Neural cell (in vitro differentiated cells): ENCODE data around the gene TIMM17A. TPM values are rescaled to one million over a fixed set of nuclear protein-coding genes. Genes with fewer than 3 reads are reported as not detected.

Experiments used
- H2AFZ ChIP-seq: fragments of 200-600, 300-800 bp; sonication (generic), shearing (Covaris generic); 2 replicates; pipeline ENCODE4 v1.6.0; 2014; ENCODE audit warnings: low read depth, mild to moderate bottlenecking, antibody characterized with exemption, low read length, moderate library complexity
- H3F3A ChIP-seq: fragments of 200-600 bp; shearing (Covaris generic); 2 replicates; pipeline ENCODE4 v1.6.1; 2016; ENCODE audit warnings: mild to moderate bottlenecking, moderate library complexity, mixed read lengths, antibody characterized with exemption, low read length; ENCODE audit not compliant: insufficient read depth, poor library complexity, severe bottlenecking
- H3K27ac ChIP-seq: fragments of 200-600, 300-800 bp; sonication (generic), shearing (Covaris generic); 2 replicates; pipeline ENCODE4 v1.5.1; 2014; ENCODE audit warnings: mild to moderate bottlenecking, low read length, moderate library complexity
- H3K27me3 ChIP-seq: fragments of 300-800, 200-600 bp; sonication (generic), shearing (Covaris generic); 2 replicates; pipeline ENCODE4 v1.6.0; 2014; ENCODE audit warnings: mild to moderate bottlenecking, low read depth, low read length, moderate library complexity; ENCODE audit not compliant: insufficient read depth
- H3K36me3 ChIP-seq: fragments of 300-800, 200-600 bp; sonication (generic), shearing (Covaris generic); 2 replicates; pipeline ENCODE4 v1.5.1; 2014; ENCODE audit warnings: mild to moderate bottlenecking, antibody characterized with exemption, low read length, moderate library complexity; ENCODE audit not compliant: insufficient read depth
- H3K4me2 ChIP-seq: fragments of 300-800, 200-600 bp; sonication (generic), shearing (Covaris generic); 2 replicates; pipeline ENCODE4 v1.6.0; 2014; ENCODE audit warnings: mild to moderate bottlenecking, low read length
- H3K4me3 ChIP-seq: fragments of 300-800, 200-600 bp; sonication (generic), shearing (Covaris generic); 2 replicates; pipeline ENCODE4 v1.5.1; 2014; ENCODE audit warnings: mild to moderate bottlenecking, low read length, moderate library complexity
- H3K79me2 ChIP-seq: fragments of 200-600 bp; shearing (Covaris generic); replicated peaks from 2 replicates; pipeline ENCODE4 v1.6.0; 2014; ENCODE audit warnings: mild to moderate bottlenecking, low read length, moderate library complexity; ENCODE audit not compliant: insufficient read depth
- H3K9ac ChIP-seq: fragments of 300-800, 200-600 bp; sonication (generic), shearing (Covaris generic); 2 replicates; pipeline ENCODE4 v1.6.1; 2016; ENCODE audit warnings: mild to moderate bottlenecking, low read length, mixed read lengths
- H3K9me2 ChIP-seq: fragments of 200-600 bp; shearing (Covaris generic); 2 replicates; pipeline ENCODE4 v1.6.1; 2016; ENCODE audit warnings: mild to moderate bottlenecking, low read length, mixed read lengths; ENCODE audit not compliant: insufficient read depth
- H3K9me3 ChIP-seq: fragments of 200-600, 300-800 bp; sonication (generic), shearing (Covaris generic); 2 replicates; pipeline ENCODE4 v1.6.1; 2016; ENCODE audit warnings: mild to moderate bottlenecking, mixed run types, low read length, moderate library complexity, mixed read lengths
- H4K20me1 ChIP-seq: fragments of 200-600 bp; shearing (Covaris generic); 2 replicates; pipeline ENCODE4 v1.6.1; 2016; ENCODE audit warnings: mild to moderate bottlenecking, mixed run types; ENCODE audit not compliant: insufficient read depth
- CTCF ChIP-seq: fragments of 450-650 bp; IDR thresholded peaks from 2 replicates; pipeline ENCODE4 v1.5.1; 2014; ENCODE audit warnings: antibody characterized with exemption, mild to moderate bottlenecking, moderate library complexity; ENCODE audit not compliant: poor library complexity, severe bottlenecking
- EP300 ChIP-seq: fragments of 450-650 bp; conservative IDR thresholded peaks from 2 replicates; pipeline ENCODE4 v1.6.1; 2014; ENCODE audit warnings: antibody characterized with exemption, mild to moderate bottlenecking, moderate library complexity; ENCODE audit not compliant: poor library complexity, severe bottlenecking
- EZH2 ChIP-seq: fragments of 200-600, 300-800 bp; shearing (Covaris generic), sonication (generic); IDR thresholded peaks from 2 replicates; pipeline ENCODE4 v1.6.1; 2014; ENCODE audit warnings: antibody characterized with exemption, low read length, borderline replicate concordance, mild to moderate bottlenecking; ENCODE audit not compliant: insufficient read depth, poor library complexity, severe bottlenecking
- MXI1 ChIP-seq: fragments of 450-650 bp; conservative IDR thresholded peaks from 2 replicates; pipeline ENCODE4 v1.6.1; 2014; ENCODE audit warnings: antibody characterized with exemption, mild to moderate bottlenecking; ENCODE audit not compliant: poor library complexity, severe bottlenecking
- POLR2AphosphoS5 ChIP-seq: IDR thresholded peaks from 2 replicates; pipeline ENCODE4 v1.6.1; 2012
- RAD21 ChIP-seq: fragments of 450-650 bp; conservative IDR thresholded peaks from 2 replicates; pipeline ENCODE4 v1.6.1; 2014; ENCODE audit warnings: antibody characterized with exemption, mild to moderate bottlenecking, moderate library complexity
- SMC3 ChIP-seq: fragments of 450-650 bp; conservative IDR thresholded peaks from 2 replicates; pipeline ENCODE4 v1.6.1; 2014; ENCODE audit warnings: antibody characterized with exemption, mild to moderate bottlenecking, moderate library complexity; ENCODE audit not compliant: poor library complexity
- TAF1 ChIP-seq: IDR thresholded peaks from 2 replicates; pipeline ENCODE4 v1.6.1; 2012; ENCODE audit warnings: low read depth
- polyA plus RNA-seq: library from polyadenylated mRNA; depleted of rRNA; stranded (reverse); fragments of >200 nt; gene quantifications from 2 replicates; pipeline ENCODE4 v1.2.3, GENCODE V29; 2014
- TF ChIP-seq, protein P1 (sequence below): IDR thresholded peaks from 2 replicates; pipeline ENCODE4 v1.6.1; 2012; ENCODE audit warnings: borderline replicate concordance

TIMM17A gene
- polyA plus RNA-seq, 1 donor from 2014 or later: 91.7 TPM

GRCh38 chr1:202002507-202002906, 47.2 kb downstream of the TIMM17A start:
- H4K20me1 ChIP-seq: no peaks in the 10 kb centered on the region
- no peaks in the 10 kb centered on the region for H3K36me3 ChIP-seq
- H3K4me3 ChIP-seq: no peak overlapping the region

DNA sequence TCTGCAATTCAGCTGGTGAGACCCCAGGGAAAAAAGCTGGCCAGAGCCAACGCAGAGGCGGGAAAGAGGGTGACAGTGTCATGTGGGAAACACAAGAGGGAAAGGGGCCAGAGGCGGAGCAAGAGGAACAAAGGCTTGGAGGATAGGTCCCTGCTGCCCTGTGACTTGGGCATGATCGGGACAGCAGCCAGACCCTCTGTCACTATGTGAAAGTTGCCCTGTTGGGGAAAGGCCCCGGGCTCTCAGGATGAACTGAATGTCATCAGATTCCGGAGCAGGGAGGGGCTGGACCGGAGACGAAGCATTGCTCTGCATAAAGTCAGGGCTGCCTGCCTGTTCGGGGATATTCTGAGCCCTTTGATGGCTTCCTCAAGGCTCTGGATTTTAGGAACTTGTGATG, 49.4 kb downstream of the TIMM17A start:
- H3K9me3 ChIP-seq: no peaks in the 10 kb centered on the region
- no peaks in the 10 kb centered on the region for H3K79me2 ChIP-seq
- TF ChIP-seq, protein P1, sequence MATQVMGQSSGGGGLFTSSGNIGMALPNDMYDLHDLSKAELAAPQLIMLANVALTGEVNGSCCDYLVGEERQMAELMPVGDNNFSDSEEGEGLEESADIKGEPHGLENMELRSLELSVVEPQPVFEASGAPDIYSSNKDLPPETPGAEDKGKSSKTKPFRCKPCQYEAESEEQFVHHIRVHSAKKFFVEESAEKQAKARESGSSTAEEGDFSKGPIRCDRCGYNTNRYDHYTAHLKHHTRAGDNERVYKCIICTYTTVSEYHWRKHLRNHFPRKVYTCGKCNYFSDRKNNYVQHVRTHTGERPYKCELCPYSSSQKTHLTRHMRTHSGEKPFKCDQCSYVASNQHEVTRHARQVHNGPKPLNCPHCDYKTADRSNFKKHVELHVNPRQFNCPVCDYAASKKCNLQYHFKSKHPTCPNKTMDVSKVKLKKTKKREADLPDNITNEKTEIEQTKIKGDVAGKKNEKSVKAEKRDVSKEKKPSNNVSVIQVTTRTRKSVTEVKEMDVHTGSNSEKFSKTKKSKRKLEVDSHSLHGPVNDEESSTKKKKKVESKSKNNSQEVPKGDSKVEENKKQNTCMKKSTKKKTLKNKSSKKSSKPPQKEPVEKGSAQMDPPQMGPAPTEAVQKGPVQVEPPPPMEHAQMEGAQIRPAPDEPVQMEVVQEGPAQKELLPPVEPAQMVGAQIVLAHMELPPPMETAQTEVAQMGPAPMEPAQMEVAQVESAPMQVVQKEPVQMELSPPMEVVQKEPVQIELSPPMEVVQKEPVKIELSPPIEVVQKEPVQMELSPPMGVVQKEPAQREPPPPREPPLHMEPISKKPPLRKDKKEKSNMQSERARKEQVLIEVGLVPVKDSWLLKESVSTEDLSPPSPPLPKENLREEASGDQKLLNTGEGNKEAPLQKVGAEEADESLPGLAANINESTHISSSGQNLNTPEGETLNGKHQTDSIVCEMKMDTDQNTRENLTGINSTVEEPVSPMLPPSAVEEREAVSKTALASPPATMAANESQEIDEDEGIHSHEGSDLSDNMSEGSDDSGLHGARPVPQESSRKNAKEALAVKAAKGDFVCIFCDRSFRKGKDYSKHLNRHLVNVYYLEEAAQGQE: no peak
- TF ChIP-seq SMC3 (no peak), EP300 (no peak), MXI1 (no peak), TAF1 (no peak), EZH2 (no peak), CTCF (no peak), POLR2AphosphoS5 (no peak), RAD21 (no peak)
- no peak overlapping the region for H3K4me2 ChIP-seq
- H3K9me2 ChIP-seq: no peaks in the 10 kb centered on the region
- no peak overlapping the region for H3K4me3 ChIP-seq
- H3K27ac ChIP-seq: no peak overlapping the region
- H3K36me3 ChIP-seq: no peaks in the 10 kb centered on the region
- no peaks in the 10 kb centered on the region for H3K27me3 ChIP-seq
- H3F3A ChIP-seq: no peaks in the 10 kb centered on the region
- H3K9ac ChIP-seq: no peak overlapping the region
- H2AFZ ChIP-seq: no peak overlapping the region
- H4K20me1 ChIP-seq: no peaks in the 10 kb centered on the region

More at GRCh38 chr1:202002507-202002906, 47.2 kb downstream of the TIMM17A start:
- Histone ChIP-seq H3K9me2 (no peaks in the 10 kb centered on the region), H3K4me2 (no peak overlapping the region), H3K9ac (no peak overlapping the region), H3K27ac (no peak overlapping the region), H2AFZ (no peak overlapping the region), H3K79me2 (no peaks in the 10 kb centered on the region), H3K27me3 (no peaks in the 10 kb centered on the region), H3K9me3 (no peaks in the 10 kb centered on the region), H3F3A (no peaks in the 10 kb centered on the region)
- TF ChIP-seq TAF1 (no peak), SMC3 (no peak), RAD21 (no peak), CTCF (no peak), EP300 (no peak), MXI1 (no peak), EZH2 (no peak), POLR2AphosphoS5 (no peak)
- TF ChIP-seq, protein P1: no peak
